HG03575 (cell line): Measurements from ENCODE around the gene PMM2.
"Not testable (repeated sequence)": the region's sequence is repeated elsewhere in the genome, so short reads cannot be mapped to it uniquely, and the experiment has no call there.

Experiments used
- ATAC-seq: cut with Tn5 transposase; IDR thresholded peaks from one replicate; pipeline ENCODE4 v1.9.1; 2021; ENCODE audit not compliant: unreplicated experiment, insufficient number of reproducible peaks, low FRiP score; ENCODE audit errors: extremely low read depth

The PMM2 gene

DNA sequence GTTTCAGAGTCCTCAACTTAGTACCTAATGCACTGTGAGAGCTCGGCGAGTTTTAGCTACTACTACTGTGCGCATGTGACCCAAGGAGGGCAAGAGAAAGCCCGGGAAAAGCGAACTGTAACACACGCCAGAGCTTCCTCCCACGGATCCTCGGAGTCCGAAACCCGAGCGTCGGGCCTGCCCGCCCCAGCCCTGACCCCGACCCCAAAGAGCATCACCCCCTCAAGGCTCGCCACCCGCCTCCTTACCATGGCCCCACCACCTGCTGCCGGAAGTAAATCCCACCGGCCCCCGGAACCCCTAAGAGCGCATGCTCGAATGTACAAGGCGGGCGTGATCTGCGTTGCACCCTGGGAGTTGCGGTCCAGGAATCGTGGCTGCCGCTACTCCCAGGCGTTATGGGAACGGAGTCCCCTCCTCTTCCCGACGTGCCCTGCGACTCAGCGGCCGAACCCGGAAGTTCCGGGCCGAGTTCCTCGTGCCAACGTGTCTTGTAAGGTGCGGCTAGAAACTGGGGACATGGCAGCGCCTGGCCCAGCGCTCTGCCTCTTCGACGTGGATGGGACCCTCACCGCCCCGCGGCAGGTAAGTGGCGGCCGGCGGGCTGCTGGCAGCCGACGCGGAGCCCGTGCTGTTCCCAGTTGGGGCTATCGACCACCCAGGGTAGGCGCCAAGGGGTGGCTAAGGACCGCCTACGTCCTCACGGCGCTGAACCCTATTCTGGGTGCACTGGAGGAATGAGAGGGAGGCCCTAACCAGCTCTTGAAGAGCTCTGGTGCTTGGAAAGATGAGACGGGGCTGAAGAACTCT is at the start of gene PMM2, which contains the start of gene TMEM186:
TSS of gene PMM2 (plus strand) at position 476 of the 810 bp plus-strand sequence. CDS start at position 520, 44 bp downstream.
TSS of gene TMEM186 (minus strand) at position 276 of the 810 bp plus-strand sequence. CDS start at position 251, 25 bp downstream.
- ATAC-seq, result peak; percentile 45

DNA sequence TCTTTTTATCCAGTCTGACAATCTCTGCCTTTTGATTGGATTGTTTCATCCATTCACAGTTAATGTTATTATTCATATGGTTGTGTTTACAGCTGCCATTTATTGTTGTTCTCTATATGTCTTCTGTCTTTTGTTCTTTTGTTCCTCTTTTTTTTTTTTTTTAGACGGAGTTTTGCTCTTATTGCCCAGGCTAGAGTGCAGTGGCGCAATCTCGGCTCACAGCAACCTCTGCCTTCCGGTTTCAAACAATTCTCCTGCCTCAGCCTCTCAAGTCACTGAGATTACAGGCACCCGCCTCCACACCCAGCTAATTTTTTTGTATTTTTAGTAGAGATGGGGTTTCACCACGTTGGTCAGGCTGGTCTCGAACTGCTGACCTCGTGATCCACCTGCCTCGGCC is 48.7 kb upstream of the PMM2 start:
- not testable (repeated sequence) for ATAC-seq

GRCh38 chr16:8751481-8752311 is 45.9 kb upstream of the PMM2 start:
- ATAC-seq, result no peak

DNA sequence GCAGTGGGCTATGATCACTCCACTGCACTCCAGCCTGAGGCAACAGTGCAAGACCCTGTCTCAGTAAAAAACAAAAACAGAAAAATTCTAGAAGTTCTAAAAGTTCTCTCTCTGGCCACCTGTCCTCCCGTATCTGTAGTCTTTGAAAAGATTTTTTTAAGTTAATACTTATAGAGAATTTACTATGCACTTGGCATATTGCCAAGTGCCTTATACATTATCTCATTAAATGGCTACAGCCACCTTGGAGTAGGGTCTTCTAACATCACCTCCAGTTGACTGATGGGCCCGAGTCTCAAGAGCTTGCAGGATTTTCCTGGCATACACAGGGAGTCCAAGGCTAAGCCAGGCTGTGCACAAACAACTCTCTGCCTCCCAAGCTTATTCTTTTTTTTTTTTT is 44.9 kb upstream of the PMM2 start:
- ATAC-seq, result no peak

- ATAC-seq, result no peak
These were observed 44.1 kb upstream of the PMM2 start for GRCh38 chr16:8753416-8754054.

DNA sequence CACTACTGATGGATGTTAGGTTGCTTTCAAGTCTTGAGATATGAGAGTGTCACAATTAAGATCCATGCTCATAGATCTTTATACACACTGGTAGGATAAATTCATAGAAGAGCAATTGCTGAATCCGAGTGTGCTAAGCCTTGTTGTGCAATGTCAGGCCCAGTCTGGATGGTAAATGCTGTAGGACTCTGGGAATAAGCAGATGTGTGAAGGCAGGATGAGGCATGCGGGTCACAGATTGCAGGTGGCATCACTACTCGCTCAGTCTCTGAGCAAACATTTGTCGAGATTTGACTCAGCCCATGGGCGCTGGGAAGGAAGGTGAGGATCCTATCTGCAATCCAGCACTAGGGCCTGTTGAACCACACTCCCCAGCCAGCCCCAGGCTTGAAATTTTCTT is 40.9 kb upstream of the PMM2 start:
- ATAC-seq, result no peak

DNA sequence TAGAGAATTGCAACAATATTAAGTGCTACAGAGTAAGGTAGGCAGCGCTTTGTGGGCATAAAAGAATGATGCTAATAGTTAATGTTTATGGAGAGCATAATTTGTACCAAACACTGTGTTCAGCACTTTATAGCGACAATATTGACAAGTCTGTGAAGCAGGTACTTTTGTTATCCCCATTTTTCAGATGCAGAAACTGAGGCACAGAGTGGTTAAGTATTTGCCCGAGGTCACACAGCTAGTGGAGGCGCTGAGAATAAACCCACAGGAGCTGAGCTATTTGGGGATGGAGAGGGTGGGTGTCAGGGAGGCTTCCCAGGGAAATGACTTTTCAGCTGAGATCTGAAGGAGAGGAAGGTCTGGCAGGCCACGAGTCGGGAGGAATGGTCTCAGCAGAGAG is 39.6 kb upstream of the PMM2 start:
- no peak for ATAC-seq

DNA sequence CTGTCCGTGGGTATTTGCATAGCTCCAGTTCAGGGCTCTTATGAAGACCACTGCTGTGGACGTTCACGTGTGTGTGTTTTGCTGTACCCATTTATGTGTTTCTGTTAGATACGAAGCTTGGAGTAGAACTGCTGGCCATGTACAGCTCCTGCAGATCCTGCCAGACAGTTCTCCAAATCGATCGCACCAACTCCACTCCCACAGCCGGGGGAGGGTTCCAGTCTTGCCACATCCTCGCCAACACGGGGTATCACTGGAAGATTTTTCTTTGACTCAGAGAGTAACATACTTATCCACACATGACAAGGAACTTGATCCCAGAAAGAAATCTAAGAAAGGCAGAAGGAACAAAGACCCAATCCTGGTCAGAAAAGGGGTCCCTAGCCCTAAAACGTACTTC is 37.6 kb upstream of the PMM2 start:
- ATAC-seq, result no peak

DNA sequence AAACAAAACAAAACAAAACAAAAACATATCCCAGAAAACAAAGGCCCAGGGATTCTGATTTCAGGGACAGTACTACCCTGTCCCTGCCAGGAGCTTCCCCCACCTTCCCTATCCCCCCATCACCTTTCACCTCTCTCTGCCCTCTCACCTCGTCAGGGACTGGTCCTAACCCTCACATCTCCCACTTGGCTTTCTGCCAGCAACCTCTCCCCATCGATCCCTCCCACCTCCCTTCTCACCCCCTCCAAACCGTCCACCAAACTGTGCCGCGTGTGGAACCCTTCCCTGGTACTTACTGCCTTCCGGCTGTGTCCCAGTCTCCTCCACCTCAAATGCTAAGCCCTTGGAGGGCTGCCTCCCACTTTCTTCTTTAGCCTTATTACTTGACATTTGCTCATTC is 36.6 kb upstream of the PMM2 start:
- ATAC-seq, result no peak

- ATAC-seq, result no peak
These were observed 35.4 kb upstream of the PMM2 start for GRCh38 chr16:8762254-8762653.

DNA sequence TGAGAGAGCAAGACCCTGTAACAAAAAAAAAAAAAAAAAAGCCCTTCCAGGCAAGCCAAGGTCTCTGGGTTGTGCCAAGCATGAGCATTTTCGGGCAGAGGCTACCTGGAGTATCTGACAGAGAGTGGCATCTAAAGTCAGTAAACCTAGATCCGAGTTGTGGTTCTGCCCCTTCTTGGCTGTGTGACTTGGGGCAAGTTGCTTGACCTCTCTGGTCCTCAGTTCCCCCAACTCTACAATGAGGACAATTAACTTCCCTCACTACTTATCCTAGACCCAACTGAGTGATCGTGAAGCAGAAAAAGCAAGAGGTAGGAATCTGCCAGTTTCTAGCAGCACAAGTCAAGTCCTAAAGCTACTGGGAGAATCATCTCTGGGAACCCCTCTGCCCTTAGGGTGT is 34.6 kb upstream of the PMM2 start:
- no peak for ATAC-seq

DNA sequence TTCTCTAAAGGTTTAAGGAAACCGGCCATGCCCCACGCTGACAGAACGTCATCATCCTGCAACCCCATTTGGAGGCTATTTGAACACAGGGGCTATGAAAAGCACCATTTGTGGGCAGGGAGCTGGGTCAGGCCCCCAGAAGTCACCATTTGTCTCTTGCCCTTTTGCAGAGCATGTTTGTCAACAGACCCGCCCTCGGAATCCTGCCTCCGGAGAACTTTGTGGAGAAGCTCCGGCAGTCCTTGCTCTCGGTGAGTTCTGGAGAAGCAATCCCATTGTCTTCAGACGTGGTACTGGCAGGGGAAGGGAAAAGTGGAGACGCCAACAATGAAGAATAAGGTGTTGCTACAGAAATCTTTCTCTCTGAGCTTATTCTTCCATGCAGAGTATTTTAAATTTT is 33.7 kb upstream of the PMM2 start:
- ATAC-seq, result no peak

DNA sequence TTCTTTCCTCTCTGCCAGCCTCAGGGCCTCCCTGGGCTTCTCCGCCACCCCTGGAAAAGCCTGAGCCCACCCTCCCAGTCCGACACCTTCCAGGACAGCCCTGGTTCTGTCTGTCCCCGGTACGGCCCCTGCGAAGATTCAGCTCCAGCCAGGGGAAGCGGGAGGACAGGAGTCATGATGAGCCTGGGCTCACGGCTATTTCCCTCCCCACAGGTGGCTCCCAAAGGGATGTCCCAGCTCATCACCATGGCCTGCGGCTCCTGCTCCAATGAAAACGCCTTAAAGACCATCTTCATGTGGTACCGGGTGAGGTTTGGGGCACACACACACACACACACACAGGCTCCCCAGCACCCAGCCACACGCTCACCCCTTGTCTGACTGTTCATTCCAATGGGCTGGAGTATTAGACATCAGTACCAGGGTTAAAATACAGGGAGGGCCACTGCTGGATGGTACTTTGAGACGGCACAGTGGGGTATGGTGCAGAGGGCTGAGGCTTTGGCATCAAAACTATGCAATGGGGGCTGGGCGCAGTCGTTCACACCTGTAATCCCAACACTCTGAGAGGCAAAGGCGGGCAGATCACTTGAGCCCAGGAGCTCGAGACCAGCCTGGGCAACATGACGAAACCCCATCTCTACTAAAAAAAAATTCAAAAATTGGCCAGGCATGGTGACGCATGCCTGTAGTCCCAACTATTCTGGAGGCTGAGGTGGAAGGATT is 33.0 kb upstream of the PMM2 start:
- ATAC-seq, result no peak

DNA sequence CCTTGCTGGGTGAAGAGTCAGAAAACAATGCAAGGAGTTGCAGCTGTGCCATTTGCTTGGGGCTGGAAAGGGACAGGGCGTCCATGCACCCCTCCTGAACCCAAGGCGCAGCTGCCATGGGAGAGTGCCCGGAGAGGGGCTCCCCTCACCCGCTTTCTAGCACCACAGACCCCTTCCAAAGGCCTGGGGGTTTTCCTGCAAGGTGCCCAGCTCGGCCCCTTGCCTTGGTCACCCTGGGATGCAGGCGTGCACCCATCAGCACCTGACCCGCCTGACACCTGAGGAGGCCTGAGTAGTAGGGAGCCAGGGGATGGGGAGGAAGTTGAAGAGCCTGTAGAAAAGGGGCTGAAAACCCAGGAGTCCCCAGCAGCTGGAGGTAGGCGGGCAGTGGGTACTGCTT is 30.5 kb upstream of the PMM2 start:
- ATAC-seq, result no peak

DNA sequence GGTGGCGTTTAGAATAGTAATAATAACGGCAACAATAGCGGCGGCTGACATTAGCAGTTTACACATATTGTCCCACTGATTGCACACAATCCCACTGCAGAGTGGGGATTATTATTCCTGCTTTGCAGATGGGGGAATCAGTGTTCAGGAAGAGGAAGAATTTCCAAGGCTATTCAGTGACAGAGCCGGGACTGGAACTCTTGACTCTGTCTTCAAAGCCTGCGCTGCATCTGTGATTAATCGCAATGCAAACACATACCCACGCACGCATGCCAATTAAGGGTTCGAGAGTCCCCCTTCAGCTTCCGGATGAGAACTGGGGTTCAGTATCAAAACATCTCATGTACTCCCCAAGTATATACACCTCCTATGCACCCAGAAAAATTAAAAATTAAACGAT is 29.4 kb upstream of the PMM2 start:
- ATAC-seq, result no peak

- no peak for ATAC-seq
These were observed 28.9 kb upstream of the PMM2 start for GRCh38 chr16:8768692-8769091.

DNA sequence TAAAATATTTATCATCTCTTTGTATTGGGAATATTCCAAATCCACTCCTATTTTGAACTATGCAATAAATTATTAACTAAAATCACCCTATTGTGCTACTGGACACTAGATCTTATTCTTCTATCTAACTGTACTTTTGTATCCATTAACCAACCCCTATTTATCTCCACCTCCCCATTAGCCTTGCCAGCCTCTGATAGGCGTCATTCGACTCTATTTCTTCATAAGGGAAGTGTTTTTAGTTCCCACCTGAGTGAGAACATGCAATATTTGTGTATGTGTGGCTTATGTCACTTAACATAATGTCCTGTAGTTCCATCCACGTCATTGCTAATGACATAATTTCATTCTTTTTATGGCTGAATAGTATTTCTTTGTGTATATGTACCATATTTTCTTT is 24.1 kb upstream of the PMM2 start:
- no peak for ATAC-seq

- ATAC-seq, result no peak
These were observed 23.4 kb upstream of the PMM2 start for GRCh38 chr16:8774208-8774607.

- no peak for ATAC-seq
These were observed 22.3 kb upstream of the PMM2 start for GRCh38 chr16:8775359-8775758.
